GM18499 (cell line): ENCODE data around the gene SLC7A9.

Source experiments
- ATAC-seq: cut with Tn5 transposase; IDR thresholded peaks from one replicate; pipeline ENCODE4 v1.9.1; 2021; ENCODE audit warnings: moderate number of reproducible peaks; ENCODE audit not compliant: insufficient read depth, unreplicated experiment

SLC7A9 gene

GRCh38 chr19:32869369-32869965 is at the start of gene SLC7A9:
Gene SLC7A9, minus strand, starts transcription at chr19:32869767. Its CDS starts 1,233 bp downstream, at chr19:32868534.
- ATAC-seq, result no peak

GRCh38 chr19:32919365-32919764 is 49.8 kb upstream of the SLC7A9 start:
- ATAC-seq, result no peak

- ATAC-seq, result no peak
These were observed 48.0 kb upstream of the SLC7A9 start for GRCh38 chr19:32917616-32917996.

- ATAC-seq, result no peak
These were observed 47.5 kb upstream of the SLC7A9 start for GRCh38 chr19:32916969-32917615.

- ATAC-seq, result no peak
These were observed 45.5 kb upstream of the SLC7A9 start for GRCh38 chr19:32914879-32915660.

GRCh38 chr19:32911467-32911866 is 41.9 kb upstream of the SLC7A9 start:
- ATAC-seq, result no peak

GRCh38 chr19:32910874-32911273 is 41.3 kb upstream of the SLC7A9 start:
- no peak for ATAC-seq

GRCh38 chr19:32910094-32910493 is 40.5 kb upstream of the SLC7A9 start:
- no peak for ATAC-seq

- no peak for ATAC-seq
These were observed 39.7 kb upstream of the SLC7A9 start for GRCh38 chr19:32909257-32909656.

GRCh38 chr19:32908641-32909190 is 39.1 kb upstream of the SLC7A9 start:
- ATAC-seq, result no peak

GRCh38 chr19:32902448-32902847 is 32.9 kb upstream of the SLC7A9 start:
- no peak for ATAC-seq

GRCh38 chr19:32901504-32902161 is 32.1 kb upstream of the SLC7A9 start:
- ATAC-seq, result no peak

GRCh38 chr19:32896516-32897214 is 27.1 kb upstream of the SLC7A9 start:
- ATAC-seq, result no peak

GRCh38 chr19:32895384-32895783 is 25.8 kb upstream of the SLC7A9 start:
- ATAC-seq, result no peak

- ATAC-seq, result no peak
These were observed 22.0 kb upstream of the SLC7A9 start for GRCh38 chr19:32891609-32892008.

- ATAC-seq, result no peak
These were observed 21.3 kb upstream of the SLC7A9 start for GRCh38 chr19:32890841-32891240.

- no peak for ATAC-seq
These were observed 20.8 kb upstream of the SLC7A9 start for GRCh38 chr19:32890326-32890725.

- ATAC-seq, result no peak
These were observed 19.8 kb upstream of the SLC7A9 start for GRCh38 chr19:32889137-32889934.

GRCh38 chr19:32887572-32888215 is 18.1 kb upstream of the SLC7A9 start:
- no peak for ATAC-seq
